Gastroesophageal sphincter (tissue), 4 donors: ENCODE results near the gene PTPRK. TPM values are rescaled to one million over a fixed set of nuclear protein-coding genes. Genes with fewer than 3 reads are reported as not detected.

Experiments used
- ATAC-seq: fragments of 150-250 bp; one replicate; pipeline ENCODE4 v1.9.1; 2016; ENCODE audit warnings: mild to moderate bottlenecking, moderate library complexity
- H3K27ac ChIP-seq, 4 donors: fragments of 200-600 bp; sonication (generic) in 3 of 4; 1 replicate in 3 of 4; 2 replicates in 1 of 4; pipeline ENCODE4 v1.5.1; 2016 to 2019
- H3K27me3 ChIP-seq: fragments of 200-600 bp; sonication (generic); one replicate; pipeline ENCODE4 v1.5.1; 2019
- H3K36me3 ChIP-seq, 2 donors: fragments of 200-600 bp; sonication (generic); one replicate each; pipeline ENCODE4 v1.5.1; 2019; ENCODE audit warnings: control low read depth in 1 of 2
- H3K4me1 ChIP-seq, 3 donors: fragments of 200-600 bp; sonication (generic); 1 replicate in 2 of 3; 2 replicates in 1 of 3; pipeline ENCODE4 v1.5.1; 2016 to 2019; ENCODE audit warnings: control low read depth in 2 of 3
- H3K4me3 ChIP-seq, 2 donors: fragments of 200-600 bp; sonication (generic); one replicate each; pipeline ENCODE4 v1.5.1; 2019; ENCODE audit warnings: mild to moderate bottlenecking in 1 of 2, moderate library complexity in 1 of 2
- H3K9me3 ChIP-seq, 3 donors: fragments of 200-600 bp; sonication (generic); one replicate each; pipeline ENCODE4 v1.5.1; 2017 to 2019; ENCODE audit warnings: control low read depth in 2 of 3
- CTCF ChIP-seq, 4 experiments: fragments of 200-600 bp in 2 of 4; fragments of 450-650 bp in 2 of 4; sonication (generic) in 1 of 4; IDR thresholded peaks; one replicate each; pipeline ENCODE4 v1.5.1; 2017 to 2019; ENCODE audit warnings: antibody characterized with exemption in 4 of 4, mild to moderate bottlenecking in 2 of 4, moderate library complexity in 2 of 4
- EP300 ChIP-seq: sonication (generic); formaldehyde crosslinking; IDR thresholded peaks from one replicate; pipeline ENCODE4 v1.6.1; 2017; ENCODE audit warnings: antibody characterized with exemption, mild to moderate bottlenecking
- POLR2A ChIP-seq, 2 donors: fragments of 450-650 bp; IDR thresholded peaks; one replicate each; pipeline ENCODE4 v1.6.1; 2017; ENCODE audit warnings: antibody characterized with exemption in 2 of 2, mild to moderate bottlenecking in 2 of 2, moderate library complexity in 1 of 2
- POLR2AphosphoS5 ChIP-seq: sonication (generic); formaldehyde crosslinking; IDR thresholded peaks from one replicate; pipeline ENCODE4 v1.6.1; 2017; ENCODE audit warnings: antibody characterized with exemption
- WGBS, 2 donors: methylation state at CpG; one replicate each; pipeline ENCODE4 v1.1.5; 2018; ENCODE audit warnings: low coverage in 1 of 2; 5-methylcytosine and 5-hydroxymethylcytosine counted together
- total RNA-seq, 4 donors: library from RNA; depleted of rRNA; stranded (reverse); fragments of >200 nt; gene quantifications; one replicate each; pipeline ENCODE4 v1.1.0, GENCODE V29; 2016

PTPRK gene
- total RNA-seq, 4 donors from 2014 or later: 42.0 to 47.6 (median 45.8) TPM

- WGBS, 2 donors: 90 to 100% methylated on average over 5 of the region's 5 CpGs
- no peaks in the 10 kb centered on the region for H3K4me1 ChIP-seq
- no peaks in the 10 kb centered on the region for H3K27me3 ChIP-seq
- no peak overlapping the region for H3K4me3 ChIP-seq
- TF ChIP-seq CTCF (IDR thresholded peaks at IDR 0.05) (no peak), POLR2A (IDR thresholded peaks at IDR 0.05) (no peak), POLR2AphosphoS5 (no peak), EP300 (no peak)
- H3K27ac ChIP-seq: no peak overlapping the region
- H3K36me3 ChIP-seq: peaks cover 0 to 23% of the 10 kb centered on the region in 2 donors
- no peak for ATAC-seq
- H3K9me3 ChIP-seq: no peaks in the 10 kb centered on the region
Observed at GRCh38 chr6:128062882-128063603, 457.4 kb downstream of the PTPRK start.

- H3K9me3 ChIP-seq: no peaks in the 10 kb centered on the region
- no peaks in the 10 kb centered on the region for H3K27me3 ChIP-seq
- TF ChIP-seq POLR2A (IDR thresholded peaks at IDR 0.05) (no peak), POLR2AphosphoS5 (no peak), CTCF (IDR thresholded peaks at IDR 0.05) (no peak), EP300 (no peak)
- H3K36me3 ChIP-seq: peaks cover 0 to 29% of the 10 kb centered on the region in 2 donors
- no peak for ATAC-seq
- H3K27ac ChIP-seq: no peak overlapping the region
- H3K4me1 ChIP-seq: no peaks in the 10 kb centered on the region
- no peak overlapping the region for H3K4me3 ChIP-seq
Observed at GRCh38 chr6:128057946-128058345, 462.5 kb downstream of the PTPRK start.

- Histone ChIP-seq H3K9me3 (no peaks in the 10 kb centered on the region), H3K36me3 (peaks cover 0 to 29% of the 10 kb centered on the region in 2 donors), H3K4me1 (no peaks in the 10 kb centered on the region), H3K4me3 (no peak overlapping the region), H3K27ac (no peak overlapping the region), H3K27me3 (no peaks in the 10 kb centered on the region)
- 93 to 98% methylated on average over 3 of the region's 3 CpGs for WGBS, 2 donors
- ATAC-seq: no peak
- TF ChIP-seq CTCF (IDR thresholded peaks at IDR 0.05): no peak
- no peak for TF ChIP-seq EP300
- TF ChIP-seq POLR2AphosphoS5: no peak
- TF ChIP-seq POLR2A (IDR thresholded peaks at IDR 0.05): no peak
Observed at GRCh38 chr6:128057541-128057940, 462.9 kb downstream of the PTPRK start.

- Histone ChIP-seq H3K9me3 (no peaks in the 10 kb centered on the region), H3K4me3 (no peak overlapping the region), H3K27ac (no peak overlapping the region), H3K36me3 (peaks cover 0 to 22% of the 10 kb centered on the region in 2 donors), H3K27me3 (no peaks in the 10 kb centered on the region), H3K4me1 (no peaks in the 10 kb centered on the region)
- no peak for ATAC-seq
- WGBS, 2 donors: 94% methylated on average over 5 of the region's 5 CpGs; no CpG with 5 or more reads in 1 of the 2 donors
- no peak for TF ChIP-seq POLR2AphosphoS5
Observed at GRCh38 chr6:128053109-128053508, 467.3 kb downstream of the PTPRK start.

GRCh38 chr6:128047989-128048388 is 472.4 kb downstream of the PTPRK start:
- H3K4me3 ChIP-seq: no peak overlapping the region
- no peaks in the 10 kb centered on the region for H3K27me3 ChIP-seq
- H3K27ac ChIP-seq: no peak overlapping the region
- no peaks in the 10 kb centered on the region for H3K4me1 ChIP-seq
- peaks cover 0 to 5% of the 10 kb centered on the region in 2 donors for H3K36me3 ChIP-seq
- WGBS, 2 donors: 86 to 89% methylated on average over 3 of the region's 3 CpGs
- H3K9me3 ChIP-seq: no peaks in the 10 kb centered on the region
- ATAC-seq: no peak
- TF ChIP-seq POLR2A (IDR thresholded peaks at IDR 0.05): no peak

- Histone ChIP-seq H3K36me3 (peaks cover 0 to 5% of the 10 kb centered on the region in 2 donors), H3K4me3 (no peak overlapping the region), H3K9me3 (no peaks in the 10 kb centered on the region), H3K27me3 (no peaks in the 10 kb centered on the region), H3K4me1 (no peaks in the 10 kb centered on the region), H3K27ac (no peak overlapping the region)
- no peak for ATAC-seq
- TF ChIP-seq POLR2AphosphoS5: no peak
- TF ChIP-seq POLR2A (IDR thresholded peaks at IDR 0.05): no peak
- TF ChIP-seq EP300: no peak
- no peak for TF ChIP-seq CTCF (IDR thresholded peaks at IDR 0.05)
- WGBS, 2 donors: 79 to 83% methylated on average over 1 of the region's 1 CpG
Observed at GRCh38 chr6:128046033-128046432, 474.4 kb downstream of the PTPRK start.
